ENCODE measurements around the gene FAM171A2. TPM values are rescaled to one million over a fixed set of nuclear protein-coding genes. Genes with fewer than 3 reads are reported as not detected.

Gene FAM171A2
- total and polyA plus RNA-seq, 5 donors, result 1.9 to 4.0 (median 3.0) TPM

DNA sequence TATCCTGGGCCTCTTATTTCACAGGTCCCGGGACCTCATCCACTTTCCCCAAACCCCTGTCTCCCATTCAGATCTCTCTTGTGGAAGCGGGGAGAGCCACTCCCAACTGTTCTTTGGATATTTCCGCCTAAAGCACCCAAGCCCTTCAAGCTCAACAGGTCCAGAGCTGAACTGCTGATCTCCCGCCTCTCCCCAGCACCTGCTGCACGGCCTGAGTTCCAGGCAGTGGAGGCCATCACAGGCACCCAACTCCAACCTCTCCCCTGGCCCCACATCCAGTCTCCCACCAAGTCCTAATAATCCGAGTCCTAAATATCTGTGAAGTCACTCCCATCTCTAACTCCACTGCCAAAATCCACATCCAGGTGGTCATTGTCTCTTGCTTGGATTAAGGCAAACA lies 19.3 kb upstream of the FAM171A2 start:
- no peak overlapping the region for H3K27ac ChIP-seq (ENCODE audit: low read length)
- intact Hi-C loops (cut with DNase I), result no loop called here
- no peak overlapping the region for H3K4me3 ChIP-seq (ENCODE audit: low read length)
- peaks cover 4% of the 10 kb centered on the region for H3K4me1 ChIP-seq (ENCODE audit: control insufficient read depth, insufficient read depth, low read length)
- 92% methylated on average over 6 of the region's 6 CpGs for whole genome bisulfite sequencing
- no peak for ATAC-seq
- H3K27me3 ChIP-seq (ENCODE audit: control insufficient read depth, insufficient read depth), result no peaks in the 10 kb centered on the region
- no peak for DNase-seq
- no peaks in the 10 kb centered on the region for H3K9me3 ChIP-seq (ENCODE audit: control insufficient read depth, low read length)

DNA sequence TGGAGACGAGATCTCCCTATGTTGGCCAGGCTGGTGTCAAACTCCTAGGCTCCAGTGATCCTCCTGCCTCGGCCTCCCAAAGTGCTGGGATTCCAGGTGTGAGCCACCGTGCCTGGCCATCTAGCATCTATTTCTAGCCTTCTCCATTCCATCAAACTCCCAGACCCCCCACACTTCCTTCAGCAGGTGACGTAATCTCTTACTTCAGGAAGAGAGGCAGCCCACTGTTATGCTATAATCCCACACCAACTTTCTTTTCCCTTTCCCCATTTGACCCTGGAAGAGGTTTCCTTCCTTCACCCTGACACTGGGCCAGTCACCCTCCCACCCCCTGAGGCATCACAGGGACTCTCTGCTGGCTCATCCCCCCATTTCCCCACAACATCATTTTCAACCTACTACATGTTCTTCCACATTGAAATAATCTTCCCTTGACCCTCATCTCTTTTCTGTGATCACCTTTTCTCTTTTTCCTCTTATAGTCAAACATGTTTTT lies 18.2 kb upstream of the FAM171A2 start:
- no peak overlapping the region for H3K27ac ChIP-seq (ENCODE audit: low read length)
- DNase-seq, result no peak
- no peak overlapping the region for H3K4me3 ChIP-seq (ENCODE audit: low read length)
- H3K9me3 ChIP-seq (ENCODE audit: control insufficient read depth, low read length), result no peaks in the 10 kb centered on the region
- no peaks in the 10 kb centered on the region for H3K27me3 ChIP-seq (ENCODE audit: control insufficient read depth, insufficient read depth)
- ATAC-seq, result no peak
- intact Hi-C loops (cut with DNase I), result no loop called here
- WGBS, result 79% methylated on average over 4 of the region's 4 CpGs
- H3K4me1 ChIP-seq (ENCODE audit: control insufficient read depth, insufficient read depth, low read length), result peaks cover 4% of the 10 kb centered on the region

GRCh38 chr17:44380767-44381166 lies 17.1 kb upstream of the FAM171A2 start:
- H3K9me3 ChIP-seq (ENCODE audit: control insufficient read depth, low read length), result no peaks in the 10 kb centered on the region
- no peaks in the 10 kb centered on the region for H3K27me3 ChIP-seq (ENCODE audit: control insufficient read depth, insufficient read depth)
- 76% methylated on average over 9 of the region's 9 CpGs for WGBS
- intact Hi-C loops (cut with DNase I), result no loop called here
- ATAC-seq (no peak), DNase-seq (no peak)
- H3K27ac ChIP-seq (ENCODE audit: low read length), result no peak overlapping the region
- peaks cover under 1% of the 10 kb centered on the region for H3K4me1 ChIP-seq (ENCODE audit: control insufficient read depth, insufficient read depth, low read length)
- no peak overlapping the region for H3K4me3 ChIP-seq (ENCODE audit: low read length)

DNA sequence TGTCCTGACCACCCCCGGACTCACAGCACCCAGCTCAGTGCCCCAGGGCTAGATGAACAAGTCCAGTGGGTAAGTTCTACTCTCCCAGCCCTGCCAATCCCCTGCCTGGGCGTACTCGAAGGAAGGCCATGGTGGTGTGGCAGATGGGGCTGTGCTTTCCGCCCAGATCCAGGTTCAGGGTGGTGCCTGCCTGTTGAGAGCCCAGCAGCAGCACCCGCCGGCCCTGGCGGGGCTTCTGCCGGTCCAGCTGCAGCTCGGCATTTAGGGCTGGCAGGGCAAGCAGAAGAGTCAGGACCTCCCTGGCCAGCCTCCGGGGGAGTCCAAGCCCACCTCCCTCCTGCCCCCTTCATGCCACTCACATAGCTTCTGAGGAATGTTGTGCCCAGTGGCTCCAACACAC lies 16.2 kb upstream of the FAM171A2 start:
- no peak for ATAC-seq
- intact Hi-C loops (cut with DNase I), result no loop called here
- no peak for DNase-seq
- Histone ChIP-seq H3K9me3 (ENCODE audit: control insufficient read depth, low read length) (no peaks in the 10 kb centered on the region), H3K27ac (ENCODE audit: low read length) (no peak overlapping the region), H3K4me3 (ENCODE audit: low read length) (no peak overlapping the region), H3K4me1 (ENCODE audit: control insufficient read depth, insufficient read depth, low read length) (no peaks in the 10 kb centered on the region), H3K27me3 (ENCODE audit: control insufficient read depth, insufficient read depth) (no peaks in the 10 kb centered on the region)
- 92% methylated on average over 10 of the region's 10 CpGs for WGBS

GRCh38 chr17:44378171-44378705 lies 14.6 kb upstream of the FAM171A2 start:
- Histone ChIP-seq H3K9me3 (ENCODE audit: control insufficient read depth, low read length) (no peaks in the 10 kb centered on the region), H3K27ac (ENCODE audit: low read length) (no peak overlapping the region), H3K4me3 (ENCODE audit: low read length) (no peak overlapping the region), H3K27me3 (ENCODE audit: control insufficient read depth, insufficient read depth) (no peaks in the 10 kb centered on the region), H3K4me1 (ENCODE audit: control insufficient read depth, insufficient read depth, low read length) (no peaks in the 10 kb centered on the region)
- 88% methylated on average over 14 of the region's 14 CpGs for WGBS
- no peak for ATAC-seq
- intact Hi-C loops (cut with DNase I), result no loop called here
- no peak for DNase-seq

DNA sequence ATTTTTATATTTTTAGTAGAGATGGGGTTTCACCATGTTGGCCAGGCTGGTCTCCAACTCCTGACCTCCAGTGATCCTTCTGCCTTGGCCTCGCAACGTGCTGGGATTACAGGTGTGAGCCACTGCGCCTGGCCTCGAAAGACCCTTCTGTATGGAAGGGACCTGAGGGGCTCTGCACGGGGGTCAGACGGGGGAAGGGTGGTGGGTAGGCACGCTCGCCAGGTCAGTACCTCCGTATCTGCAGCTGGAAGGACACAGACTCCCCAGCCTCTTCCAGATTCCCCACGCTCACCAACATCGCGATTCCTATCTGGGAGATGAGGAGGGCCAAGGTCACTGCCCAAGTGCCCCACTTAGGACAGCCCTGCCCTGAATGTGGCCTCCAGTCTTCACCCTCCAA lies 13.1 kb upstream of the FAM171A2 start:
- peak in 1 of 3 donors; percentile 58 for DNase-seq
- Histone ChIP-seq H3K9me3 (ENCODE audit: control insufficient read depth, low read length) (no peaks in the 10 kb centered on the region), H3K27me3 (ENCODE audit: control insufficient read depth, insufficient read depth) (no peaks in the 10 kb centered on the region), H3K4me3 (ENCODE audit: low read length) (no peak overlapping the region), H3K27ac (ENCODE audit: low read length) (no peak overlapping the region), H3K4me1 (ENCODE audit: control insufficient read depth, insufficient read depth, low read length) (no peaks in the 10 kb centered on the region)
- WGBS, result 84% methylated on average over 12 of the region's 12 CpGs
- ATAC-seq, result no peak
- intact Hi-C loops (cut with DNase I), result no loop called here

DNA sequence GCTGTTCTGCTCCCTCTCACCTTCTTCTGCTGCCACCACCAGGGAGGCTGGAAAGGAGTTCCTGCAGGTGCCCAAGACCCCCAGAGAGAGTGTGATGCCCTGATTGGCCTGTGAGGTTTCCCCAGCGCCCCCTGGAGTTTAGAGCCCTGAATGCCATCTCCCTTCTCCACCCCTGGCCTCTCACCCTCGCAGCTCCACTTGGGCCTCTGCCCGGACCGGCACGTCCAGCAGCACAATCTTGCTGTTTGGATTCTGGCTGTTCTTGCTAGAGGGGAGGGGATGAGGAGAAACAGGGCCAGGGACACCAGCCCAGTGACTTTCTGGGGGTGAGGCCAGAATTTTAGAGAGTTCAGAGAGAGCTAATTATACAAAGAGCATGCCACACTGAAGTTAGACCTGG lies 12.5 kb upstream of the FAM171A2 start:
- H3K4me3 ChIP-seq (ENCODE audit: low read length), result no peak overlapping the region
- DNase-seq (peak; percentile 81 to 95 (median 93)), ATAC-seq (peak; percentile 73 to 90)
- 23% methylated on average over 5 of the region's 5 CpGs for WGBS
- intact Hi-C loops (cut with DNase I), result no loop called here
- no peaks in the 10 kb centered on the region for H3K4me1 ChIP-seq (ENCODE audit: control insufficient read depth, insufficient read depth, low read length)
- H3K9me3 ChIP-seq (ENCODE audit: control insufficient read depth, low read length), result no peaks in the 10 kb centered on the region
- H3K27me3 ChIP-seq (ENCODE audit: control insufficient read depth, insufficient read depth), result no peaks in the 10 kb centered on the region
- no peak overlapping the region for H3K27ac ChIP-seq (ENCODE audit: low read length)

GRCh38 chr17:44375196-44376017 lies 11.8 kb upstream of the FAM171A2 start:
- intact Hi-C loops (cut with DNase I), result no loop called here
- ATAC-seq, result peak; percentile 14 to 32
- Histone ChIP-seq H3K4me1 (ENCODE audit: control insufficient read depth, insufficient read depth, low read length) (no peaks in the 10 kb centered on the region), H3K27ac (ENCODE audit: low read length) (no peak overlapping the region), H3K27me3 (ENCODE audit: control insufficient read depth, insufficient read depth) (no peaks in the 10 kb centered on the region), H3K4me3 (ENCODE audit: low read length) (no peak overlapping the region), H3K9me3 (ENCODE audit: control insufficient read depth, low read length) (no peaks in the 10 kb centered on the region)
- peak in 1 of 3 donors; percentile 49 for DNase-seq
- WGBS, result 32% methylated on average over 22 of the region's 22 CpGs

- H3K9me3 ChIP-seq (ENCODE audit: control insufficient read depth, low read length), result no peaks in the 10 kb centered on the region
- intact Hi-C loops (cut with DNase I), result no loop called here
- H3K4me1 ChIP-seq (ENCODE audit: control insufficient read depth, insufficient read depth, low read length), result no peaks in the 10 kb centered on the region
- DNase-seq (peak in 2 of 3 donors; percentile 68 to 71), ATAC-seq (peak; percentile 37 to 62)
- H3K4me3 ChIP-seq (ENCODE audit: low read length), result no peak overlapping the region
- no peak overlapping the region for H3K27ac ChIP-seq (ENCODE audit: low read length)
- no peaks in the 10 kb centered on the region for H3K27me3 ChIP-seq (ENCODE audit: control insufficient read depth, insufficient read depth)
- 35% methylated on average over 31 of the region's 31 CpGs for WGBS
Observed at GRCh38 chr17:44374306-44375195, 10.9 kb upstream of the FAM171A2 start.

DNA sequence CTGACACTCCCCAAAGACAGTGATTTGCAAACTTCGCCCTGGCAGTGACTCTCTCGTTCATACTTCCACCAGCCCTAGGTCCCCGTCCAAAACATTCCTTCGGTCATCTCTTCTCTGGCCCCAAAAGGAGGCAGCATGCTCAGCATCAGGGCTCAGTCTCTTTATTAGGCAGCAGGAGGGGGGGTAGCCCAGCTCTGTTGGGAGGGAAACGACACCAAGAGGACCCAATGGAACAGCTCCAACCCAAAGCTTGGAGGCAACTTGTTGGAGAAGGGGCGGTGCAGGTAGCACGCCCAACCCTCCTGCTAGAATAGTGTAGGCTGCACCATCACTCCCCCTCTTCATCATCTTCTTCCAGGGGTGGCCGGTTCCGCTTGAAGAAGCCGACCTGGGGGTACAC lies 8.4 kb upstream of the FAM171A2 start:
- no peak overlapping the region for H3K27ac ChIP-seq (ENCODE audit: low read length)
- no peaks in the 10 kb centered on the region for H3K9me3 ChIP-seq (ENCODE audit: control insufficient read depth, low read length)
- H3K4me3 ChIP-seq (ENCODE audit: low read length), result no peak overlapping the region
- no peaks in the 10 kb centered on the region for H3K4me1 ChIP-seq (ENCODE audit: control insufficient read depth, insufficient read depth, low read length)
- ATAC-seq, result no peak
- intact Hi-C loops (cut with DNase I), result no loop called here
- WGBS, result 64% methylated on average over 10 of the region's 10 CpGs
- no peak for DNase-seq
- H3K27me3 ChIP-seq (ENCODE audit: control insufficient read depth, insufficient read depth), result no peaks in the 10 kb centered on the region

Measured in right cardiac atrium (tissue), 5 donors.